ENCODE results near the gene RNPEP.
A peak's percentile ranks its signal among the peaks of the same experiment; 100 is the strongest.

Gene RNPEP

GRCh38 chr1:201982082-201982622 lies 296 bp upstream of the RNPEP start:
- Histone ChIP-seq H3K27ac (replicated peaks) (no peak overlapping the region), H3K4me3 (replicated peaks; ENCODE audit: insufficient read depth, low read length) (peak overlapping the region; percentile 63), H3K27me3 (ENCODE audit: insufficient read depth, poor library complexity, severe bottlenecking) (no peaks in the 10 kb centered on the region)
- no peak for TF ChIP-seq POLR2AphosphoS5 (IDR thresholded peaks at IDR 0.05; ENCODE audit: low read depth)
- TF ChIP-seq, protein P1, sequence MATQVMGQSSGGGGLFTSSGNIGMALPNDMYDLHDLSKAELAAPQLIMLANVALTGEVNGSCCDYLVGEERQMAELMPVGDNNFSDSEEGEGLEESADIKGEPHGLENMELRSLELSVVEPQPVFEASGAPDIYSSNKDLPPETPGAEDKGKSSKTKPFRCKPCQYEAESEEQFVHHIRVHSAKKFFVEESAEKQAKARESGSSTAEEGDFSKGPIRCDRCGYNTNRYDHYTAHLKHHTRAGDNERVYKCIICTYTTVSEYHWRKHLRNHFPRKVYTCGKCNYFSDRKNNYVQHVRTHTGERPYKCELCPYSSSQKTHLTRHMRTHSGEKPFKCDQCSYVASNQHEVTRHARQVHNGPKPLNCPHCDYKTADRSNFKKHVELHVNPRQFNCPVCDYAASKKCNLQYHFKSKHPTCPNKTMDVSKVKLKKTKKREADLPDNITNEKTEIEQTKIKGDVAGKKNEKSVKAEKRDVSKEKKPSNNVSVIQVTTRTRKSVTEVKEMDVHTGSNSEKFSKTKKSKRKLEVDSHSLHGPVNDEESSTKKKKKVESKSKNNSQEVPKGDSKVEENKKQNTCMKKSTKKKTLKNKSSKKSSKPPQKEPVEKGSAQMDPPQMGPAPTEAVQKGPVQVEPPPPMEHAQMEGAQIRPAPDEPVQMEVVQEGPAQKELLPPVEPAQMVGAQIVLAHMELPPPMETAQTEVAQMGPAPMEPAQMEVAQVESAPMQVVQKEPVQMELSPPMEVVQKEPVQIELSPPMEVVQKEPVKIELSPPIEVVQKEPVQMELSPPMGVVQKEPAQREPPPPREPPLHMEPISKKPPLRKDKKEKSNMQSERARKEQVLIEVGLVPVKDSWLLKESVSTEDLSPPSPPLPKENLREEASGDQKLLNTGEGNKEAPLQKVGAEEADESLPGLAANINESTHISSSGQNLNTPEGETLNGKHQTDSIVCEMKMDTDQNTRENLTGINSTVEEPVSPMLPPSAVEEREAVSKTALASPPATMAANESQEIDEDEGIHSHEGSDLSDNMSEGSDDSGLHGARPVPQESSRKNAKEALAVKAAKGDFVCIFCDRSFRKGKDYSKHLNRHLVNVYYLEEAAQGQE (IDR thresholded peaks at IDR 0.05; ENCODE audit: insufficient replicate concordance, low read depth): no peak
- no peak for TF ChIP-seq GABPA (IDR thresholded peaks at IDR 0.05; ENCODE audit: low read depth)
- no peak for TF ChIP-seq CTCF (IDR thresholded peaks at IDR 0.05; ENCODE audit: insufficient read depth, low read length)
- no peak for TF ChIP-seq SPI1 (IDR thresholded peaks at IDR 0.05; ENCODE audit: borderline replicate concordance, low read depth)
- DNase-seq (ENCODE audit: low read depth in 1 of 2, low spot score in 1 of 2): peak in 1 of 2 experiments; percentile 61

- no peak for DNase-seq (ENCODE audit: low read depth in 1 of 2, low spot score in 1 of 2)
- peak overlapping the region; percentile 63 for H3K4me3 ChIP-seq (replicated peaks; ENCODE audit: insufficient read depth, low read length)
- H3K27me3 ChIP-seq (ENCODE audit: insufficient read depth, poor library complexity, severe bottlenecking): no peaks in the 10 kb centered on the region
- H3K27ac ChIP-seq (replicated peaks): peak overlapping the region; percentile 83
- TF ChIP-seq CTCF (IDR thresholded peaks at IDR 0.05; ENCODE audit: insufficient read depth, low read length): no peak
- TF ChIP-seq GABPA (IDR thresholded peaks at IDR 0.05; ENCODE audit: low read depth): no peak
- TF ChIP-seq POLR2AphosphoS5 (IDR thresholded peaks at IDR 0.05; ENCODE audit: low read depth): no peak
- TF ChIP-seq, protein P1 (IDR thresholded peaks at IDR 0.05; ENCODE audit: insufficient replicate concordance, low read depth): no peak
- no peak for TF ChIP-seq SPI1 (IDR thresholded peaks at IDR 0.05; ENCODE audit: borderline replicate concordance, low read depth)
Measured at GRCh38 chr1:201983380-201983805, 945 bp downstream of the RNPEP start.

DNA sequence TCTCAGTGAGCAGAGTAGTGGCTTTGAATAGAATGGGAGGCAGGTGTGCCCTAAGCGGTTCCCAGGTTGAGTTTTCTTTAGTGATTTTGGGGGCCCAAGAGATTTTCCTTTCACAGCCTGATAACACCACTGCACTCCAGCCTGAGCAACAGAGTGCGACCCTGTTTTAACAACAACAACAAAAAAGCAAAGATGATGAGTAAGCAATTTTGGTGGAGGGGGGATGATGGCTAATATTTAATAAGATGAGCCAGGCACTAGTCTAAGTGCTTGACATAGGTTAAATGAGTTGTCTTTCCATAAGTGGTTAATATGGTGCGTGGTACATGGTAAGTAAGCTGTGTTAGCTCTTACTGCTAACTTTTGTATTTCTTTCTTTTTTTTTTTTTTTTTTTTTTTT lies 2.0 kb downstream of the RNPEP start:
- TF ChIP-seq SPI1 (IDR thresholded peaks at IDR 0.05; ENCODE audit: borderline replicate concordance, low read depth): no peak
- no peak for TF ChIP-seq POLR2AphosphoS5 (IDR thresholded peaks at IDR 0.05; ENCODE audit: low read depth)
- no peak for TF ChIP-seq GABPA (IDR thresholded peaks at IDR 0.05; ENCODE audit: low read depth)
- TF ChIP-seq CTCF (IDR thresholded peaks at IDR 0.05; ENCODE audit: insufficient read depth, low read length): no peak
- TF ChIP-seq, protein P1 (IDR thresholded peaks at IDR 0.05; ENCODE audit: insufficient replicate concordance, low read depth): no peak
- no peaks in the 10 kb centered on the region for H3K27me3 ChIP-seq (ENCODE audit: insufficient read depth, poor library complexity, severe bottlenecking)
- DNase-seq (ENCODE audit: low read depth in 1 of 2, low spot score in 1 of 2): no peak
- H3K27ac ChIP-seq (replicated peaks): no peak overlapping the region
- H3K4me3 ChIP-seq (replicated peaks; ENCODE audit: insufficient read depth, low read length): no peak overlapping the region

All from HL-60 (cell line).